ENCODE results near the gene MKLN1. TPM values are rescaled to one million over a fixed set of nuclear protein-coding genes. Genes with fewer than 3 reads are reported as not detected.
"Not testable (repeated sequence)": the region's sequence is repeated elsewhere in the genome, so short reads cannot be mapped to it uniquely, and the experiment has no call there.

The MKLN1 gene
- total RNA-seq, 1 experiment from 2014 or later, result 25.1 TPM

DNA sequence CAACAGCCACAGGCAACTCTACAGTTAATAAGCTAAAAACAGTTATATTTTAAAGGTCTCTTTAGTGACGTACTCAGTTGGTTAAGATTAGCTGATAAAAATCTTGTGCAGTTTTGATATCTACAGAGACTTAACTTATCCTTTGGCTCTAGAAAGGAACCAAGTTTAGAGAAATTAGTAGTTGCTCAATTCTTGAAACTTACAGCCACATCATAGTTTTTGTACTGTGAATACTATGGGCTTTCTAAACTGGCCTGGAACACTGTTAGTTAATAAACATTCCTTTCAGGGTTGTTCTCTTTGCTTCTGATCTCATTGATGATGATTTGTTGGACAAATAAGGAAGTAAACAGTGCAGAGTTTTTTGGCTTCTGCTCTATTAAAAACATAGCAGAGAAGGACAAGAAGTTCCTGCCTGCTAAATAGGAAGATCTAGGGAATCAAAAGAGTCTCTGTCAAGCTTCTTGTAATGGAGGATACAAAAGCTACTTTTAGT is 73.1 kb downstream of the MKLN1 start:
- DNase-seq (ENCODE audit: low spot score), result no peak

DNA sequence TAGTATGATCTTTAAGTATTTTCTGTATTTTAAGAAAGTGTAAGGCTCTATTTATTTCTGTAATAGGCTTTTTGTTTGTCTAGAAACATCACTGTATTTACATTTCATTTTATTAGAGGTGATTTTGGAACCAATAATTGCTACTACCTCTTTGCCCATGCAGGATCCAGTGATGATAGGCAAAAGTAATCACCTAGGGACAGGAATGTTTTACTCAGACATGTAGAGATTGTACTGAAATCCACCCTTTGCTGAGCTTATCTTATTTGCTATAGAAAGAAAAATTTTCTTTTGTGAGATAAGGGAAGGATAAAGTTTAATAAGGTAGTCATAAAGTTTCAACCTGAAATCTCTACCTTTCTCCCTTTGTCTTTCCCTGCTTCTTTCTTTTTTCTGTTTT is 73.5 kb downstream of the MKLN1 start:
- DNase-seq (ENCODE audit: low spot score), result no peak

DNA sequence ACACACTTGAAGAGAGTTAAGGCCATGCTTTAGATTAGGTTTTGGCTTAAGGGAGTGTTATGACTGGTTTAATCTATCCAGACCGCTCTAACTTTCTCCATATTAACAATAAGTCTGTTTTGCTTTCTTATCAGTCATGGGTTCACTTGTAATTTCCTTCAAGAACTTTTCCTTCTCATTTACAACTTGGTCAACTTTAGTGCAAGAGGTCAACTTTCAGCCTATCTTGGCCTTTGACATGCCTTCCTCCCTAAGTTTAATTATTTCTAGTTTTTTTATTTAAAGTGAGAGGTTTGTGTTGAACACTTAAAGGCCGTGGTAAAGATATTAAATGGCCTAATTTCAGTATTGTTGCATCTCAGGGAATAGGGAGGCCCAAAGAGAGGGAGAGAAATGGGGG is 75.6 kb downstream of the MKLN1 start:
- no peak for DNase-seq (ENCODE audit: low spot score)

DNA sequence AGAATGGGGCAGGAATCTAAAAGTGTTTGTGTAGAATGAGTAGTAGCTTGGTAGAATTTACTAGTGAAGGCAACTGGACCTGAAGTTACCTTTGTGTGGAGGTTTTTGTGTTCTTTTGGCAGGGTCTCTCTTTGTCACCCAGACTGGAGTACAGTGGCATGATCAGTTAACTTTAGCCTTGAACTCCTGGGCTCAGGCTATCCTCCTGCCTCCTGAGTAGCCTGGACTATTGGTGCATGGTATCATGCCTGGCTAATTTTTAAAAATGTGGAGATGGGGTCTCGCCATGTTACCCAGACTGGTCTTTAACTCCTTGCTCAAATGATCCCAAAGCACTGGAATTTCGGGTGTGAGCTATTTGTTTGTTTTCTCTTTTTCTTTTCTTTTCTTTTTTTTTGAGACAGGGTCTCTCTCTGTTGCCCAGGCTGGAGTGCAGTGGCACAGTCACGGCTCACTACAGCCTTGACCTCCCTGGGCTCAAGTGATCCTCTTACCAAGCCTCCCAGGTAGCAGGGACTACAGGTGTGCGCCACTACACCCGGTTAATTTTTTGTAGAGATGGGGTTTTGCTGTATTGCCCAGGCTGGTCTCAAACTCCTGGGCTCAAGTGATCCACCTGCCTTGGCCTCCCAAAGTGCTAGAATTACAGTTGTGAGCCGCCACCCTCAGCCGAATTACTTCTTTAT is 76.7 kb downstream of the MKLN1 start:
- no peak for DNase-seq (ENCODE audit: low spot score)

DNA sequence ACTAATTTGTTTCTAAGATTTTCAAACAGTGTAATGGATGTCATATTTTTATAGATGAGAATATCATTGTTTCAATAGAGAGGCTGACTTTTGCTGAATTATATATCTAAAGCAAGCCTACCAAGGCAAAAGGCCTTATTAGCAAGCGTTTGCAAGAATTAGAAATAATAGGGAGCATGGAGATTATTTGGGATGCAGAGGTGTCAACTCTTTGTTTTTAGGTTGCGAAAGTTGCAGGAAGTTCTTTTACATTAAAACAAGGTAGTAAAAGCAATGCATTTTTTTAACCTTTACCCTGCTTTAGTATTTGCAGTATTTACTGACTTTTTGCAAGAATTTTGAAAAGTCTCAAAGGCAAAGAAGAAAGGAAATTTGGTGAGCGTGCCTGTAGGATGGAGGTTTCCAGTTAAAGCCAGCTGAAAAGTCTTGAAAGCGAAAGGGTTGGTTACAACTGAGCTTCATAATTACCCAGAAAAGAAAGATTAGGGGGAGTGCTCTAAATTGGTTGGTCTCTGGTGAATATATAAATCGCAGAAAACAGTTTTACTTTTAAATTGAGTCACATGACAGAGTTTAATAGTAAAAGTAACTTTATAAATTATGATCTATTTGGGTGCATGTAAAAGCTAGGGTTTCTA is 81.6 kb downstream of the MKLN1 start:
- DNase-seq (ENCODE audit: low spot score), result no peak

DNA sequence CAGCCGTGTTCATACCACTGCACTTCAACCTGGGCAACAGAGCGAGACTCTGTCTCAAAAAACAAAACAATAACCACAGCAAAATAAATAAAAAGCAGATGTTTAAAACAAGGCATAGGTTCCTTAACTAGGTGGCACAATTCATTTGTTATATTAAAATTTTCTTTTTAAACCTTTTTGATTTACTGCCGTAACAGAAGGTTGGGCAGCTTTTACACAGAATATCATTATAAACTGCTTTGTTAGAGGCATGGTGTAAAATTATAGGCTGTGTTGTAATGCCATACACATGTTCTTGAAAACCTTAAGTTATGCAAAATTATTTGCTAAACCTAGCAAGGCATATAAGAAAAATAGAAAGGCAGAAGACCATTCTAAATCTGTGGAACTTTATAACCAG is 84.4 kb downstream of the MKLN1 start:
- no peak for DNase-seq (ENCODE audit: low spot score)

DNA sequence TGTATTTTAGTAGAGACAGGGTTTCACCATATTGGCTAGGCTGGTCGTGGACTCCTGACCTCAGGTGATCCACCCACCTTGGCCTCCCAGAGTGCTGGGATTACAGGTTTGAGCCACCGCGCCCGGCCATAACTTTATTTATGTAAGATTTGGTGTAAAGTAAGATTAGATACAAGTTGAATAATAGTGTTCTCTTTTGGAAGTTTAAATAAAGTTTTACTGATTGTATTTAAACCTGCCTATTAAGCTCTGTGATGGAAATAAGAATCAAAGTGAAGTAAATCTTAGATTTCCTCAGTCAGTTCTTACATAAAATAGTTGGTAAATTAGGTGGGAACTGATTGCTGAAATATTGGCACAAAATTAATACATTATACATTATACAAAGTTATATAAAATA is 86.0 kb downstream of the MKLN1 start:
- no peak for DNase-seq (ENCODE audit: low spot score)

DNA sequence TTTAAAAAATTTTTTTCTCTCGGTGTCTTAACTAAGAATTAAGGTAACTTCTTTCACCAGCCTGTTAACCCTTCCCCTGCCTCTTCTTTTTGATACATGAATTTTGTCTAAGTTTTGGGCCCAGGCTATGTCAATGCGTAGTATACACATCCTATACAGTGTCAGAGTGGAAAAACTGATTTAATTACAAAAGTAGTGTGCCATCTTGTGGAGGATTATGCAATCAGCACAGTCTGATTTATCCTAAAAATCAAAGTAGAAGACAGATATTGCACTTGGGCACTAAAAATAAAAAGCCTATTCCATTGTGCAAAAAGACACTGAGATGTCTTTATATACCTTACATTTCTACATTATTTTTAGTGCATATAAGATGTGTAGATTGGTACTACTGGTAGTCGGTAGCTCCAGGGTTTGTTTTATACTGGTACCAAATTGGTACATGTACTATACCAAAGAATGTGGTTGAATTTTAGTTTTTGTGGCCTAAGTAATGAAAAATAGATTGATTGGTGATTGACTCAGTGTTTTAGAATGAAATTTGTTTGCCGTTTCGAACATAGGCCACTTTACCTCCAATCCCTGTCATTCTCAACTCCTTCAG is 96.6 kb downstream of the MKLN1 start:
- DNase-seq (ENCODE audit: low spot score), result peak; percentile 47

DNA sequence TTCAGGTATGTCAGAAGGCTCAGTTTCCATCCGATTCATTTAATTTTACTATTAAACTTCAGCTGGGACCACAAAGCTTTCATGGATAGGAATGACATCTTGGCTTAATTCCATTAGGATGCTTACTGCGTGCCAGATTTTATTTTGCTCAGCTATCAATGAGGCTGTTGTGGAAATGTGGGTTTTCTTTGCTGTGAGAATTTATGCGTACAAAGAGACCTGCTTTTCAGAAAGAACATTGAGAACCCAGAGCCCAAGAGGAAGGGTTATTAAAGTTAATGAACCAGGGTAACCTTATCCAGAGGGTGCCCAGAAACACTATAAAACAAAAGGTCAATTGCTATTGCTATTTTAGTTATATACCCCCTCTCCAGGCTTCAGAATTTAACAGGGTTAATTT is 98.3 kb downstream of the MKLN1 start:
- no peak for DNase-seq (ENCODE audit: low spot score)

DNA sequence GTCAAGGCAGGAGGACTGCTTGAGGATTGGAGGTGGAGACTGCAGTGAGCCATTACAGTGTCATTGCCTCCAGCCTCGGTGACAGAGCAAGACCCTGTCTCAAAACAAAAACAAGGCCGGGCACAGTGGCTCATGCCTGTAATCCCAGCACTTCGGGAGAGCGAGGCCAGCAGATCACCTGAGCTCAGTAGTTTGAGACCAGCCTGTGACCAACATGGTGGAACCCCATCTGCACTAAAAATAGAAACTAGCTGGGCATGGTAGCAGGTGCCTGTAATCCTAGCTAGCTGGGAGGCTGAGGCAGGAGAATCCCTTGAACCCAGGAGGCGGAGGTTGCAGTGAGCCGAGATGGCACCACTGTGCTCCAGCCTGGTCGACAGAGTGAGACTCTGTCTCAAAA is 103.2 kb downstream of the MKLN1 start:
- not testable (repeated sequence) for DNase-seq (ENCODE audit: low spot score)

DNA sequence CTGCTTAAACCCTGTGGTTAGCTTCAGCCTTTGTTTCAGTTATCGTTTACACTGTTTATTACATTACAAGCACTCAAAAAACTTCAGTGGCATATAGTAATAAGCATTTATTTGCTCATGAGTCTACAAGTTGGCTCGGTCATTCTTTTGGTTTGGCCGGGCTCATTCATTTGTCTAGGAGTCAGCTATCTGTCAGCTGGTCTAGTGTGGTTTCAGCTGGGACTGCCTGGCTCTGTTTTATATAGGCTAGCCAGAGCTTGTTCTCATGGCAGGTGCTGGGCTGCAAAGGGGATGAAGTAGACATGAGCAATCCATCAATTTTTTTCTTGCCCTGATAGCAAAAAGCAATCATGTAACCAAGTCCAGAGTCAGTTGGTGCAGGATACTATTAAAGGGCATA is 103.6 kb downstream of the MKLN1 start:
- DNase-seq (ENCODE audit: low spot score), result no peak

DNA sequence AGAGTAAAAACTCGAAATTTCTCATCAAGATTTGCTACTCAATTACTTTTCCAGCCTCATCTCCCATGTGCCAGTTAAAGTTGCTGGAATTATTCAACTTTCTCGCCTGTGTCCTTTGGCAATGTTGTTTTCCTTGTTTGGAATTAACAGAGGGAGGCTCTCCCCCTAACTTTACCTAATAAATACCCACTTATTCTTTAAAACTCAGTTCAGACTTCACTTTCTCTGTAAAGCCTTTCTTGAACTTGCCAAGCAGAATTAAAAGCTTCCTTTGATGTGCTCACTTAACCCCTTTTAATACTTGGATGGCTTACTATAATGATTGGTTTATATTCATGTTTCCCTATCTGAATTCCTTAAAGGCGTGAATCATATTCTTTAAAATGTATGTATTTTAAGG is 104.1 kb downstream of the MKLN1 start:
- no peak for DNase-seq (ENCODE audit: low spot score)

DNA sequence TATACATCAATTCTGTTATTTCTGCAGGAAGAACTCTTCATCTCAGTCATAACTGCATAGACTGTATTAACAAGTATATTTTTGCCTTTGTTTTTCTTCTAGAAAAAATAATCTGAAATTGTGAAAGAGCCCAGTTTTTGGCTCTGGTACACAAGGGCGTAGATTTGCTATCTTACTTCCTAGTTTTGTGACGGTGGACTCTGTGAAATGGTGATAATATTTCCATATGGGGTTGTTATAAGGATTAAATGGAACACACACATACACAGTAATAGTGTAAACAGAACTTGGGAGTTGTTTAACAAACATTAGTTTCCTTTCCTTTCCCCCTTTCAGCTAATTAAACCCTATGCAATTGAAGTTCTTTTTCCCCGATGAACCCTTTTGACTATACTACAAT is 108.7 kb downstream of the MKLN1 start:
- no peak for DNase-seq (ENCODE audit: low spot score)

DNA sequence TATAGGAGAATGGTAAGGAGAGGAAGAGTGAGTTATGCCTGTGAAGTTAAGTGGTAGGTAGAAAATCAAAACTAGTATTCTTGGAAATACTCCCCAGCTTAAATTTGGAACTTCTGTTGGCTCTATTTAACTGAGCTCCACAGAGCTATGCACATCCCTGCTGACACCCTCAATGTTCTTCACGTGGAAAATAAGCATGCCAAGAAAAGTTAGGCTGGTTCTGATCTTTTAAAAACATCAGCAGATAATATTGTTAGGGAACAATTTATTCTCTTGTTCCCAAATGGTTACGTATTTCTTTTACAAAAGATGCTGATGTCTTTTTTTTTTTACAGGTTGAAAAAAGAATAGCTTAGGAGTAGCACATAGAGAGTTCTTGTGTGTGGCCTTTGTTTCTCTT is 111.3 kb downstream of the MKLN1 start:
- DNase-seq (ENCODE audit: low spot score), result no peak

DNA sequence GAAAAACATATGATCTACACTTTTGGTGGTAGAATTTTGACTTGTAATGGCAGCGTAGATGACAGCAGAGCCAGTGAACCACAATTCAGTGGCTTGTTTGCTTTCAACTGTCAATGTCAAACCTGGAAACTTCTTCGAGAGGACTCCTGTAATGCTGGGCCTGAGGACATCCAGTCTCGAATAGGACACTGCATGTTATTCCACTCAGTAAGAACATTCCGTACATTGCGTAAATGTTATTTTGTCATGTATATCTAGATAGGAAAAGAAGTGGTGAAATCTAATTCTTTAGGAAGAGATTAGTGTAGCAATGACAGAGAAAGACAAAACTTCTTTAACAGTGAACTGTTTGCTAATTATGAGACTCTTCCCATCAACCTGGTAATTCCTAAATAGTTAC is 115.8 kb downstream of the MKLN1 start:
- no peak for DNase-seq (ENCODE audit: low spot score)

DNA sequence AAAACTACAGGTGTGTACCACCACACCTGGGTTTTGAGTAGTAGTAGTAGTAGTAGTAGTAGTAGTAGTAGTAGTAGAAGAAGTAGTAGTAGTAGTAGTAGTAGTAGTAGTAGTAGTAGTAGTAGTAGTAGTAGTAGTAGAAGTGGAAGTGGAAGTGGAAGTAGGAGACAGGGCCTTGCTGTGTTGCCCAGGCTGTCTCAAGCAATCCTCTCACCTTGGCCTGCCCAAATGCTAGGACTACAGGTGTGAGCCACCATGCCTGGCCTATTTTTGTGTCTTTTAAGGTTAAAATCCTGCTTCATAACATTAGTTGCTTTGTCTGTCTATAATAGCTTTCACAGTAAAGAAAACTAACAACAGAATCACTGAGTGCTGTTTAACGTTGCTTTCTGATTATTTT is 117.0 kb downstream of the MKLN1 start:
- DNase-seq (ENCODE audit: low spot score), result no peak

DNA sequence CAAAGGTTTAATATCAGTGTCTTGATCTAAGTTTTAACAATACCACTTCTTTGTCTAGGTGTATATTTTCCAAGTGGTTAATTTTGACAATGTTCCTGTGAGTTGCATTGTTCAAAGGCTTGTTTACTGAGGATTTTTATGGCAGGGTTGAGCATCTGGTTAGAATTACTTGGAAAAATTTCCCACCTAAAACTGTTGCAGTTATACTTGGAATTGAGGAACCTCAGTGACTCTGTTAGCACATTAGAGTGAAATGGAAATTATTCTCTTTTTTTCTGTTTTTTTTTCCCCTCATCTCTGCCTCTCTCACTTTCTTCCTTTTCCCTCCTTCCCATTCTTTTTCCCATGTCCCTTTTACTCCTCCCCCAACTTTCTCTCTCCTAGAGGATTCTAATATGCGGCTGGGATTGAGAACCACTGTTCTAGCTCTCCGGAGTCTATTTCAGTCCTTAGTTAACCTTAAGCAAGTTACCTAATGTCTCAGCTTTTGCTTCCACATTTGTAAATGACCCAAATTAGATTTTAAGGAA is 121.8 kb downstream of the MKLN1 start:
- DNase-seq (ENCODE audit: low spot score), result no peak

DNA sequence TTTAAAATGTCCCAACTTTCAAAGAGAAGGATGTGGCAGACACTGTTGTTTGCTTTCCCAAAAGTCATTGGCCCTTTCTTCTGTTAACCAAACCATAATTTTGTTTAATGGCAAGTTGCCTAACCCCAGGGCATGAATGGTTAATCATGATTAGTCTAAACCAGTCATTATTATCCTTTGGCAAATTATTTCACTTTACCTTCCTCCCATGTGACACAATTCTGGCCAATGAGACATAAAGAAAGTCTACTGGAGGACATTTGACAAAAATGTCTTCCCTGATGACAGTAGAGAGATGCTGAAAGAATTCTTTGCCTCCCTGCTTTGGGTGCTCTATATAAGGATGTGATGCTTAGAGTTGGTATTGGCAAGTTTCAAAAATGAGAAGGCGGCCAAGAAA is 126.8 kb downstream of the MKLN1 start:
- DNase-seq (ENCODE audit: low spot score), result no peak

DNA sequence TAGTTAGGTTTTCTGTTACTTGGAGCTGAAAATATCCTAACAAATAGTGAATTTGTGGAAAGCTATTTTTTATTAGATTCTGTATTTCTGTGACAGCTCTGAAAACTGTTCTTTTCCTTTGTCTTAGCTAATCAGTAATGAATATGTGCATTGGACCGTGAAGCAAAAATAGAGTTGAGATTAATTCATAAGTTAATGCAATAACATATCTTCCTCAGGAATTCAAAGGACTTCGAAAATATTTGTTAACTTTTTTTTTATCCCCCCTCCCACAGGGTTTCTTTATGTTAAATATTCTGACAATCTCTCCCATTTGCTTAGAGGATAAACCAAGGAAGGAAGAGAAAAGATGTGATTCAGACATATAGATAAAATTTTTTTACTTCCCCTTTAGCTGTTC is 127.3 kb downstream of the MKLN1 start:
- no peak for DNase-seq (ENCODE audit: low spot score)

DNA sequence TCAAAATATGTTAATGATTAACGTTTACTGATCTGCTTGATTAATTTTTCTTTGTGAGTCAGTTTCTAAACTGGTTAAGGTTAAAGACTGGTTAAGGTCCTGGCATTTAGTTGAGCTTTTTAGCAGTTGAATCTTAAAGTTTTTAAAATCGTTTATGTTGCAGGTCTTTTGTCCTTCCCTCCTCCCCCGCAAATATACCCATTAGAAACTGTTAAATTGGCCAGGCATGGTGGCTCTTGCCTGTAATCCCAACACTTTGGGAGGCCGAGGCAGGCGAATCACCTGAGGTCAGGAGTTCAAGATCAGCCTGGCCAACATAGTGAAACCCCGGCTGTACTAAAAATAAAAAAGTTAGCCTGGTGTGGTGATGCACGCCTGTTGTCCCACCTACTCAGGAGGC is 127.9 kb downstream of the MKLN1 start:
- DNase-seq (ENCODE audit: low spot score), result no peak

DNA sequence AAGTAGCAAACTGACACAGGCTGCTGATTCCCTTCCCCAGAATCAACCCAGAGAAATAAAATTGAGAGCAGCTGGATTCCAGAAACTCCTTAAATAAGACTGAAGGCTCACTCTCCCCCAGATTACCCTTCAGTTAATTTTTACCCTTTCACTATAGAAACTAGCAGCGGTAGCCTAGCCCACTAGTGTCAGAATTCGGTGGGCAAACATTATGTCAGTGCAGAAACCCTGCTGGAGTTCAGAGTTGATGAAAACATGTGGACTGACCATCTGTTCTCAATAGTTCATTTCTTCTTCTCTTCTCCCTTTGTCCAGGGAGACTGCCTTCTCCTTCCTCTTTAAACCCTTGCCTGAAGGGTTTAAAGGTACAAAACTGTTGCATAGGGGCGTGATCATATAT is 128.7 kb downstream of the MKLN1 start:
- no peak for DNase-seq (ENCODE audit: low spot score)

DNA sequence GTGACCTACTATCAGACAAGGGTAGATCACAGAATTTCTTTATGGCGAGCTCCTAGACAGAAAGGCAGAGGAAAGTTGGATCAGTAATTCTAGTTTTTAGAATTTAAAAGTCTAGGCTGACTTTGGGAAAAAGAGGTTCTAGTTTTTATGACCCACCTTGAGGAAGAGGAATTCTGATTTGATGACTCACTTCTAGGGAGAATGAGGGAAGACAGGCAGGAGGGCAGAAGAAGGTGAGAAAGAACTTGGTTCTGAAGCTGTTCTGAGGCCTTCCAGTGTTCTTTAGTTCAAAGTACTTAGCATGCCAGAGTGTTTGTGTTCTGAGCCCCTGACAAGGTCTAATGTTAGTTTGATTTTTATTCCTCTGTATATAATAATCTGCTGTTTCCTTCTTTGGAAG is 131.6 kb downstream of the MKLN1 start:
- no peak for DNase-seq (ENCODE audit: low spot score)

DNA sequence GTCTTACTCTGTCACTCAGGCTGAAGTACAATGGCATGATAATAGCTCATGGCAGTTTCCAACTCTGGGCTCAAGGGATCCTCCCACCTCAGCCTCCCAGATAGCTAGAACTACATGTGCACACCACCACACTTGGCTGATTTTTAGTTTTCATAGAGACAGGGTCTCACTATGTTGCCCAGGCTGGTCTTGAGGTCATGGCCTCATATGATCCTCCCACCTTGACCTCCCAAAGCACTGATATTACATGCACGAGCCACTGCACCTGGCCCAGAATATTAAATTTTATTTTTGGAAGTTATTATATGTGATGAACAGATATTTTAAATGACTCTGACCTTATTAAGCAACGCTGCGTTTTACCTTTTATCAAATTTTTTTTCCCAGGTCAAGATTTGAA is 134.4 kb downstream of the MKLN1 start:
- DNase-seq (ENCODE audit: low spot score), result no peak
